Sigmoid colon (tissue), 4 donors: ENCODE measurements around the gene AMBRA1.

ENCODE experiments used
- CTCF ChIP-seq, 4 experiments: fragments of 450-650 bp in 3 of 4; fragments of 200-600 bp in 1 of 4; IDR thresholded peaks; one replicate each; pipeline ENCODE4 v1.5.1; 2016 to 2019; ENCODE audit warnings: antibody characterized with exemption in 4 of 4, mild to moderate bottlenecking in 3 of 4, moderate library complexity in 2 of 4
- EP300 ChIP-seq, 4 donors: sonication (generic); formaldehyde crosslinking; IDR thresholded peaks; one replicate each; pipeline ENCODE4 v1.6.1; 2017; ENCODE audit warnings: antibody characterized with exemption in 4 of 4
- POLR2A ChIP-seq, 2 donors: fragments of 450-650 bp; IDR thresholded peaks; one replicate each; pipeline ENCODE4 v1.6.1; 2016; ENCODE audit warnings: antibody characterized with exemption in 2 of 2, mild to moderate bottlenecking in 2 of 2, moderate library complexity in 2 of 2
- POLR2AphosphoS5 ChIP-seq, 4 donors: sonication (generic); formaldehyde crosslinking; IDR thresholded peaks; one replicate each; pipeline ENCODE4 v1.6.1; 2017; ENCODE audit warnings: antibody characterized with exemption in 4 of 4

- TF ChIP-seq CTCF (IDR thresholded peaks at IDR 0.05), result no peak
- TF ChIP-seq POLR2A (IDR thresholded peaks at IDR 0.05), result no peak
- no peak for TF ChIP-seq POLR2AphosphoS5 (IDR thresholded peaks at IDR 0.05)
- TF ChIP-seq EP300 (IDR thresholded peaks at IDR 0.05), result no peak
These were observed 202.6 kb downstream of the AMBRA1 start for GRCh38 chr11:46391186-46391577.
